ENCODE data around the gene SETD7. TPM values are rescaled to one million over a fixed set of nuclear protein-coding genes. Genes with fewer than 3 reads are reported as not detected.

SETD7 gene
- total and polyA plus RNA-seq, 2 of the 8 experiments (the other 6 are each of a cell fraction or from before 2014, with no cell fraction given): 1.5 to 4.6 TPM

DNA sequence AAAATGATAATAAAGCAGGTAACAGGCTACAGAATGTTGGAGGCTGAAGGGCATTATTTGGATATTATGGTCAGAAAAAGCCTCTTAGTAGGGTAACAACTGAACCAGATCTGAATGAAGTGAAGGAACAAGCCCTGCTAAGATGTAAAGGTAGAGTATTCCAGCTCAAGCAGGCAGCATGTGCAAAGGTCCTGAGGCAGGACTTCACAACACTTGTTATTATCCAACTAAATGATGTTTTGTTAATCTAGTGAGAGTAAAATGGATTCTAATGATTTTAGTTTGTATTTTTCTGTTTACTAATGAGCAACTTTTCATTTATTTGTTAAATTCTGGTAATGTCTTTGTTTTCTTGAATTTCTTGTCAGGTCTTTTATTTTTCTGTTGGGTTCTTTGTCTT is 66.4 kb downstream of the SETD7 start:
- no peak for FAIRE-seq

More for the DNA sequence above, 66.4 kb downstream of the SETD7 start:
- peaks cover 0 to 8% (median 3%) of the 10 kb centered on the region in 4 experiments; a peak in 3 of 7 replicates for H3K4me1 ChIP-seq (replicated peaks in 1 of 4; ENCODE audit: control insufficient read depth in 3 of 4, insufficient read depth in 4 of 4, low read length in 3 of 4)
- H3K23ac ChIP-seq (ENCODE audit: insufficient read length): no peak overlapping the region
- ChIA-PET CTCF (ENCODE audit: partially characterized antibody) (interaction anchor here (1.8 to 2.1 kb wide), 2 partner anchors 8 to 41 kb away, joined by 4 to 9 read pairs; no protein-coding TSS in a partner anchor), POLR2A (ENCODE audit: partially characterized antibody) (no interaction called here)
- no peak overlapping the region for H2AK5ac ChIP-seq (ENCODE audit: low read depth, low read length)
- H3K23me2 ChIP-seq (ENCODE audit: low read depth, low read length): no peaks in the 10 kb centered on the region
- H3K27ac ChIP-seq (ENCODE audit: low read depth, low read length): no peak overlapping the region
- no peaks in the 10 kb centered on the region for H3K36me3 ChIP-seq (ENCODE audit: control insufficient read depth in 2 of 4, insufficient read depth in 4 of 4, low read length in 3 of 4)
- H2BK12ac ChIP-seq (ENCODE audit: low read depth, low read length): no peak overlapping the region
- H4K20me1 ChIP-seq (replicated peaks in 1 of 2; ENCODE audit: control insufficient read depth in 1 of 2, insufficient read depth in 2 of 2, low read length in 2 of 2): no peaks in the 10 kb centered on the region
- H2BK20ac ChIP-seq (ENCODE audit: low read length): no peak overlapping the region
- H3K9ac ChIP-seq (replicated peaks in 1 of 4; ENCODE audit: extremely low read depth in 1 of 4, low read depth in 3 of 4, low read length in 3 of 4): no peak overlapping the region
- H4K5ac ChIP-seq (ENCODE audit: insufficient read length, low read depth, low read length): no peak overlapping the region
- H3K4ac ChIP-seq (replicated peaks; ENCODE audit: insufficient read length, low read depth, low read length): no peak overlapping the region
- no peak overlapping the region for H4K91ac ChIP-seq (replicated peaks; ENCODE audit: insufficient read length, low read length)
- no peak overlapping the region for H3K4me2 ChIP-seq (ENCODE audit: insufficient read depth in 1 of 2, low read depth in 2 of 2, low read length in 2 of 2)
- H3K27me3 ChIP-seq (replicated peaks in 1 of 4; ENCODE audit: control insufficient read depth in 3 of 4, extremely low read depth in 1 of 4, insufficient read depth in 3 of 4, low read length in 3 of 4): no peaks in the 10 kb centered on the region
- H2BK120ac ChIP-seq (replicated peaks; ENCODE audit: low read depth, low read length): no peak overlapping the region
- no peak overlapping the region for H3K56ac ChIP-seq (replicated peaks; ENCODE audit: insufficient read length, low read depth, low read length)
- TF ChIP-seq ASH2L (IDR thresholded peaks at IDR 0.05; ENCODE audit: low read length) (no peak), TCF12 (IDR thresholded peaks at IDR 0.05; ENCODE audit: low read depth, low read length) (no peak), KDM1A (IDR thresholded peaks at IDR 0.05; ENCODE audit: borderline replicate concordance, low read length) (peak; percentile 72; the same call in 1 of the 2 replicates), SP2 (IDR thresholded peaks at IDR 0.05; ENCODE audit: low read length) (no peak), HDAC2 (IDR thresholded peaks at IDR 0.05; ENCODE audit: borderline replicate concordance in 1 of 2, low read depth in 2 of 2, low read length in 2 of 2) (0 out of 4 replicates have a peak, but pooled peaks of 1 of the 2 experiments have one; percentile 45), JUN (IDR thresholded peaks at IDR 0.05; ENCODE audit: low read depth, low read length) (no peak)
- TF ChIP-seq, protein P1, sequence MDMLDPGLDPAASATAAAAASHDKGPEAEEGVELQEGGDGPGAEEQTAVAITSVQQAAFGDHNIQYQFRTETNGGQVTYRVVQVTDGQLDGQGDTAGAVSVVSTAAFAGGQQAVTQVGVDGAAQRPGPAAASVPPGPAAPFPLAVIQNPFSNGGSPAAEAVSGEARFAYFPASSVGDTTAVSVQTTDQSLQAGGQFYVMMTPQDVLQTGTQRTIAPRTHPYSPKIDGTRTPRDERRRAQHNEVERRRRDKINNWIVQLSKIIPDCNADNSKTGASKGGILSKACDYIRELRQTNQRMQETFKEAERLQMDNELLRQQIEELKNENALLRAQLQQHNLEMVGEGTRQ (IDR thresholded peaks at IDR 0.05; ENCODE audit: low read length): no peak
- H3K9me3 ChIP-seq (ENCODE audit: insufficient read depth in 2 of 2, low read depth in 1 of 2, low read length in 1 of 2): no peaks in the 10 kb centered on the region
- H3K14ac ChIP-seq (ENCODE audit: insufficient read length): no peak overlapping the region
- H2AFZ ChIP-seq (ENCODE audit: low read length): no peak overlapping the region
- H3K79me2 ChIP-seq (ENCODE audit: control insufficient read depth in 1 of 2, insufficient read depth in 2 of 2, low read length in 2 of 2): no peaks in the 10 kb centered on the region
- H4K8ac ChIP-seq (ENCODE audit: extremely low read depth, insufficient read depth, low read length): no peak overlapping the region
- no peak overlapping the region for H2BK15ac ChIP-seq (ENCODE audit: low read length)
- no peak overlapping the region for H2BK5ac ChIP-seq (ENCODE audit: low read depth, low read length)
- no peaks in the 10 kb centered on the region for H3K79me1 ChIP-seq (ENCODE audit: low read depth, low read length)
- no peak for DNase-seq (ENCODE audit: low read depth in 1 of 2, low spot score in 2 of 2)
- H3K18ac ChIP-seq (ENCODE audit: extremely low read depth, low read length): no peak overlapping the region
- no peak overlapping the region for H3K4me3 ChIP-seq (ENCODE audit: extremely low read depth in 1 of 4, insufficient read depth in 2 of 4, low read depth in 3 of 4, low read length in 4 of 4)

All from H1 (cell line).